A673 (cell line): ENCODE measurements around the gene ERO1B. TPM values are rescaled to one million over a fixed set of nuclear protein-coding genes. Genes with fewer than 3 reads are reported as not detected.

ENCODE experiments used
- BruUV-seq: library from RNA; stranded (reverse); fragments of 400-500 nt; replicated peaks from 2 replicates; lab custom pipeline; 2021; lab: Mats Ljungman, UMichigan
- CTCF ChIA-PET: fragments of 300-600 bp; sonication (Branson Sonifier 250); formaldehyde crosslinking; loops from one replicate; lab custom pipeline; 2022; ENCODE audit warnings: antibody characterized with exemption; lab: Charles Lee
- POLR2A ChIA-PET: fragments of 300-600 bp; sonication (Branson Sonifier 250); formaldehyde crosslinking; loops from one replicate; lab custom pipeline; 2022; ENCODE audit warnings: antibody characterized with exemption; ENCODE audit not compliant: low non-redundant PET; lab: Charles Lee
- DNase-seq: peaks from one replicate; pipeline ENCODE4 v3.0.0-alpha.2; 2015; ENCODE audit warnings: low spot score
- H3K27ac ChIP-seq: fragments of 200-600 bp; sonication (generic); 2 replicates; pipeline ENCODE4 v1.5.1; 2016; ENCODE audit warnings: mixed run types, low read depth, mild to moderate bottlenecking, mixed read lengths, antibody characterized with exemption, low read length; ENCODE audit not compliant: poor library complexity, severe bottlenecking
- H3K27me3 ChIP-seq: fragments of 200-600 bp; sonication (generic); replicated peaks from 2 replicates; pipeline ENCODE4 v1.6.1; 2017; ENCODE audit warnings: mixed run types, low read depth, mild to moderate bottlenecking, mixed read lengths, antibody characterized with exemption, low read length; ENCODE audit not compliant: insufficient read depth, poor library complexity
- H3K36me3 ChIP-seq: fragments of 200-600 bp; sonication (generic); 2 replicates; pipeline ENCODE4 v1.6.1; 2016; ENCODE audit warnings: mixed run types, mild to moderate bottlenecking, mixed read lengths, antibody characterized with exemption, low read length; ENCODE audit not compliant: insufficient read depth, poor library complexity, severe bottlenecking
- H3K4me1 ChIP-seq: fragments of 200-600 bp; sonication (generic); 2 replicates; pipeline ENCODE4 v1.6.1; 2017; ENCODE audit warnings: mixed run types, mild to moderate bottlenecking, mixed read lengths, antibody characterized with exemption, low read length; ENCODE audit not compliant: insufficient read depth, poor library complexity, severe bottlenecking
- H3K4me3 ChIP-seq: fragments of 200-600 bp; sonication (generic); 2 replicates; pipeline ENCODE4 v1.5.1; 2016; ENCODE audit warnings: low read depth, mixed run types, mild to moderate bottlenecking, mixed read lengths, low read length; ENCODE audit not compliant: poor library complexity, severe bottlenecking
- H3K9me3 ChIP-seq: fragments of 200-600 bp; sonication (generic); 2 replicates; pipeline ENCODE4 v1.6.1; 2016; ENCODE audit warnings: mixed run types, low read depth, mild to moderate bottlenecking, mixed read lengths, antibody characterized with exemption, low read length; ENCODE audit not compliant: poor library complexity, severe bottlenecking
- EZH2 ChIP-seq: fragments of 200-600 bp; sonication (generic); IDR thresholded peaks from 2 replicates; pipeline ENCODE4 v1.6.1; 2017; ENCODE audit warnings: borderline replicate concordance, low read depth, mild to moderate bottlenecking, mixed read lengths, antibody characterized with exemption, low read length; ENCODE audit not compliant: poor library complexity, severe bottlenecking
- intact Hi-C: fragments of 100-400 bp; cut with micrococcal nuclease; formaldehyde crosslinking; loops from one replicate; pipeline ENCODE4 v1.10.0; 2022; ENCODE audit not compliant: unreplicated experiment
- total RNA-seq: library from RNA; stranded (reverse); gene quantifications from 2 replicates; pipeline ENCODE4 v1.2.3, GENCODE V29; 2021
- TF ChIP-seq, protein P1 (sequence below): fragments of 300-800, 200-600 bp; sonication (generic); conservative IDR thresholded peaks from 2 replicates; pipeline ENCODE4 v1.5.1; 2017; ENCODE audit warnings: low read depth, mild to moderate bottlenecking, antibody characterized with exemption, low read length, moderate library complexity, mixed read lengths

ERO1B gene
- total RNA-seq, 1 experiment from 2014 or later, result 3.4 TPM

DNA sequence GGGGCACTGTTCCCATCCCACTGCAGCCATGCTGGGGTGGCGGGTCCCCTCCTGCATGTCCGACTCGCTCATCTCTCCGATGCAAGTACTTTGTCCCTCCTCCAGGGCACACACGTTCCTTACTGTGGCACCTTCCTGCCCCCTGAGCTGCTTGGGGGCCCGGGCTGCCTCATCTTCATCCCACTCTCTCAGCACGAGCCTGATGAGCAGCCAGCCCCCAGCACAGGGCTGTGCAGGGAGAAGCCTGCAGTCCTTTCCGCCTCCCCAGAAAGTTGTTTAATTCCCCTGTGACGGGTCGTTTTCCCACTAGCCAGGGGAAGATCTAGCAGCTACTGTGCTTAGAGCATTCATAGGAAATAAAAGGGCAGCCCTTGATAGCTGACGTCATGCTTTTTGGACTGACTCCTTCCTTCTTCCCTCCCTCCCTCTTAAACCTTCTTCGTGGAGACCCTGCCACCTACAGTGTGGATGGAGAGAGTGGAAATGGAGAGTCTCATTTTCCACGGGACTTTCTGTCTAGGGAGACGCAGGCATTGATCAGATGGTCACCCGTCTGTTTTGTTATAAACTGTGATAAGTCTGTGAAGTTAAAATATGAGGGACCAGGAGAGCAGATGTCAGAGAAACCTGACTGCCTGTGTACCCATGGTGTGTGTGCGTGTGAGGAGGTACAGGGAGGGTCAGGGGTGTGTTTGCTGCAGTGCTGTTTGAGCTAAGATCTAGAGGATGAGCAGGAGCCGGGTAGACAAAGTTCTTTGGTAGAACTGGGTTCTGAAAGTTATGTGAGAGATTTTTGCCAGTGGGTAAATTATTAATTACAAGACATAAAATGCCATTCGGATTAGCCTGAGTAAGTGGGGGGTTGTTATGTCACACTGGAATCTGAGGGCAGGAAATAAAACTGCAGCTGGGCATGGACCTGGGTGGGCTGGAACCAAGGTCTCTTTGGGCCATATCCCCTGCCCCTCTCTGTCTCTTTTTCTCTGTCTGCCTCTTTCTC lies 105.1 kb downstream of the ERO1B start:
- Histone ChIP-seq H3K36me3 (no peaks in the 10 kb centered on the region), H3K9me3 (no peaks in the 10 kb centered on the region), H3K4me3 (no peak overlapping the region), H3K4me1 (no peaks in the 10 kb centered on the region), H3K27me3 (no peaks in the 10 kb centered on the region), H3K27ac (no peak overlapping the region)
- DNase-seq, result no peak
- POLR2A ChIA-PET, result no interaction called here
- intact Hi-C loops, result no loop called here
- CTCF ChIA-PET, result no interaction called here
- TF ChIP-seq EZH2, result no peak
- TF ChIP-seq, protein P1, sequence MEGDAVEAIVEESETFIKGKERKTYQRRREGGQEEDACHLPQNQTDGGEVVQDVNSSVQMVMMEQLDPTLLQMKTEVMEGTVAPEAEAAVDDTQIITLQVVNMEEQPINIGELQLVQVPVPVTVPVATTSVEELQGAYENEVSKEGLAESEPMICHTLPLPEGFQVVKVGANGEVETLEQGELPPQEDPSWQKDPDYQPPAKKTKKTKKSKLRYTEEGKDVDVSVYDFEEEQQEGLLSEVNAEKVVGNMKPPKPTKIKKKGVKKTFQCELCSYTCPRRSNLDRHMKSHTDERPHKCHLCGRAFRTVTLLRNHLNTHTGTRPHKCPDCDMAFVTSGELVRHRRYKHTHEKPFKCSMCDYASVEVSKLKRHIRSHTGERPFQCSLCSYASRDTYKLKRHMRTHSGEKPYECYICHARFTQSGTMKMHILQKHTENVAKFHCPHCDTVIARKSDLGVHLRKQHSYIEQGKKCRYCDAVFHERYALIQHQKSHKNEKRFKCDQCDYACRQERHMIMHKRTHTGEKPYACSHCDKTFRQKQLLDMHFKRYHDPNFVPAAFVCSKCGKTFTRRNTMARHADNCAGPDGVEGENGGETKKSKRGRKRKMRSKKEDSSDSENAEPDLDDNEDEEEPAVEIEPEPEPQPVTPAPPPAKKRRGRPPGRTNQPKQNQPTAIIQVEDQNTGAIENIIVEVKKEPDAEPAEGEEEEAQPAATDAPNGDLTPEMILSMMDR, result no peak
- no TSS peak for BruUV-seq

DNA sequence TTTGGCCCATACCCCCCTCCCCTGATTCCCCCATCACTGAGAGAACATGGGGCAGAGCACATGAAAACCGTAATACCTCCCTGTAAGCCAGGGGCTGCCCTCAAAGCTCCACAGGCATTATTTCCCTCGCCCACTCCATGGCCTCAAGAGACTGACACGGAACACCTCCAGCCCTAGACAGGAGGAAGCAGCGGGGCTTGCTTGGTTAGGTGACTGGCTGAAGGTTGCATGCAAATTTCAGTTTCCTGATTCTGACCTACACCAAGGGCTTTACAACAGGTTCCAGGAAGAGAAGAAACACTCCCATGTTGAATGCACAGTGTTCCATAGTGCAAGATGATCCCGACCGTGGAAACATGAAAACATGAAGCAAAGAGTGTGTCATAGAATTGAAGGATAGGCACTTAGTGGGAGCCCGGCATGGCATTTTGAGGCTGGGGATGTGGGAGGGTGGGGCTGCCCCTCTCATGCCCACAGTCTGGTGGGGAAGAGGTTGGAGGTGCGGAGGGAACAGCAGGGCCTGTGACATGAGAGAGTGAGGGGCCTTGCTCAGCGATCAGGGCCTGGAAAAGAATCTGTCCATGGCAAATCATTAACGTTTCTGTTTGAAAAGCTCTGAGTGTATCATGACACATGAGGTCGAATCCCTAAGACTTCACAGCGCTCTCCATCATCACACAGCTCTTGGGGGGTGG lies 106.0 kb downstream of the ERO1B start:
- POLR2A ChIA-PET, result no interaction called here
- intact Hi-C loops, result no loop called here
- Histone ChIP-seq H3K9me3 (no peaks in the 10 kb centered on the region), H3K27me3 (no peaks in the 10 kb centered on the region), H3K36me3 (no peaks in the 10 kb centered on the region), H3K4me1 (no peaks in the 10 kb centered on the region), H3K4me3 (no peak overlapping the region), H3K27ac (no peak overlapping the region)
- DNase-seq, result no peak
- no TSS peak for BruUV-seq
- CTCF ChIA-PET, result no interaction called here
- TF ChIP-seq EZH2, result no peak
- TF ChIP-seq, protein P1, result no peak

DNA sequence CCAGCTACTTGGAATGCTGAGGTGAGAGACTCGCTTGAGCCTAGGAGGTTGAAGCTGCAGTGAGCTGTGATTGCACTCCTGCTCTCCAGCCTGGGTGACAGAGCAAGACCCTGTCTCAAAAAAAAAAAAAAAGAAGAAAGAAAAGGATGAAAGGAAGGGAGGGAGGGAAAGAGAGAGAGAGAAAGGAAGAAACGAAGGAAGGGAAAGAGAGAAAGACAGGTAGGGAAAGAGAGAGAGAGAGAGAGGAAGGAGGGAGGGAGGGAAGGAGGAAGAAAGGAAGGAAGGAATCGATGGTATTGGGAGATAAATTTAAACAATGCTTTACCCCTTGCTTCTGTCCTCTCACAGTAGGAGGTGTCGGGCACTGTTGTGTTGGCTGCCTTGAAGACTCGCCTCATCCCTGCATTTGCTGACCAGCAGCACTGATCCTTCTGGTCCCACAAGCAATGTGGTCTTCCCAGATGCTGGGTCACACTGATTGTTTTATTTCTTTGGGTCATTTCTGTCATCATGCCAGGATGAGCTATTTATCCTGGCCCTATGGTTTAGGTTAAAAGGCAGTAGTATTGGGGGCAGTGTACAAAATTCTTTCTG lies 108.5 kb downstream of the ERO1B start:
- H3K36me3 ChIP-seq, result no peaks in the 10 kb centered on the region
- TF ChIP-seq EZH2, result no peak
- TF ChIP-seq, protein P1, result no peak
- no peaks in the 10 kb centered on the region for H3K27me3 ChIP-seq
- H3K9me3 ChIP-seq, result no peaks in the 10 kb centered on the region
- no peak overlapping the region for H3K27ac ChIP-seq
- POLR2A ChIA-PET, result no interaction called here
- intact Hi-C loops, result no loop called here
- no peak overlapping the region for H3K4me3 ChIP-seq
- no peaks in the 10 kb centered on the region for H3K4me1 ChIP-seq
- CTCF ChIA-PET, result no interaction called here
- no peak for DNase-seq
- BruUV-seq, result no TSS peak
